Activated T-cell treated with anti-CD3 and anti-CD28 coated beads, Interleukin-2, amount 50 U/mL, for 1 hour (primary cell): ENCODE measurements around the gene SPINK4.

Experiments
- DNase-seq: peaks from one replicate; pipeline ENCODE4 v3.0.0-alpha.2; 2020

The SPINK4 gene

GRCh38 chr9:33230756-33231622 is 9.0 kb upstream of the SPINK4 start:
- no peak for DNase-seq

- DNase-seq, result no peak
Measured at GRCh38 chr9:33231623-33231942, 8.4 kb upstream of the SPINK4 start.

- no peak for DNase-seq
Measured at GRCh38 chr9:33232815-33233214, 7.2 kb upstream of the SPINK4 start.

GRCh38 chr9:33233626-33234342 is 6.2 kb upstream of the SPINK4 start:
- DNase-seq, result no peak

GRCh38 chr9:33234511-33235467 is 5.2 kb upstream of the SPINK4 start:
- DNase-seq, result no peak

GRCh38 chr9:33236571-33236970 is 3.4 kb upstream of the SPINK4 start:
- DNase-seq, result no peak

- no peak for DNase-seq
Measured at GRCh38 chr9:33241298-33241697, 1.3 kb downstream of the SPINK4 start.

GRCh38 chr9:33242609-33243134 is 2.7 kb downstream of the SPINK4 start:
- no peak for DNase-seq

GRCh38 chr9:33244137-33244784 is 4.3 kb downstream of the SPINK4 start:
- DNase-seq, result no peak

- no peak for DNase-seq
Measured at GRCh38 chr9:33245341-33245740, 5.4 kb downstream of the SPINK4 start.

- DNase-seq, result no peak
Measured at GRCh38 chr9:33246269-33246860, 6.4 kb downstream of the SPINK4 start.

- no peak for DNase-seq
Measured at GRCh38 chr9:33248606-33249005, 8.6 kb downstream of the SPINK4 start.

GRCh38 chr9:33249087-33249658 is 9.2 kb downstream of the SPINK4 start:
- DNase-seq, result no peak

- no peak for DNase-seq
Measured at GRCh38 chr9:33249983-33250382, 10.0 kb downstream of the SPINK4 start.

- no peak for DNase-seq
Measured at GRCh38 chr9:33250458-33250995, 10.6 kb downstream of the SPINK4 start.

- DNase-seq, result no peak
Measured at GRCh38 chr9:33254211-33254610, 14.2 kb downstream of the SPINK4 start.

- no peak for DNase-seq
Measured at GRCh38 chr9:33255014-33255413, 15.0 kb downstream of the SPINK4 start.

- no peak for DNase-seq
Measured at GRCh38 chr9:33255471-33255870, 15.5 kb downstream of the SPINK4 start.

- no peak for DNase-seq
Measured at GRCh38 chr9:33256236-33256635, 16.3 kb downstream of the SPINK4 start.

GRCh38 chr9:33257276-33257675 is 17.3 kb downstream of the SPINK4 start:
- DNase-seq, result no peak

- DNase-seq, result no peak
Measured at GRCh38 chr9:33260372-33260771, 20.4 kb downstream of the SPINK4 start.
